Neural crest cell (in vitro differentiated cells): ENCODE data around the gene KLF9. TPM values are rescaled to one million over a fixed set of nuclear protein-coding genes. Genes with fewer than 3 reads are reported as not detected.
"Not testable (repeated sequence)": the region's sequence is repeated elsewhere in the genome, so short reads cannot be mapped to it uniquely, and the experiment has no call there.

Experiments
- DNase-seq: peaks from one replicate; pipeline ENCODE4 v3.0.0; 2021; ENCODE audit warnings: low read depth, mixed read lengths, low spot score
- H3K27ac Mint-ChIP-seq: one replicate; pipeline ENCODE4 v1.8.0; 2021; ENCODE audit warnings: mild to moderate bottlenecking, mixed read lengths; ENCODE audit not compliant: unreplicated experiment
- H3K27me3 Mint-ChIP-seq: 2 replicates; pipeline ENCODE4 v1.8.0; 2021; ENCODE audit warnings: low read depth, mild to moderate bottlenecking, mixed read lengths
- H3K36me3 Mint-ChIP-seq: 2 replicates; pipeline ENCODE4 v1.8.0; 2021; ENCODE audit warnings: low read depth, mild to moderate bottlenecking, mixed read lengths
- H3K4me1 Mint-ChIP-seq: 2 replicates; pipeline ENCODE4 v1.8.0; 2021; ENCODE audit warnings: mixed read lengths
- H3K4me3 Mint-ChIP-seq: one replicate; pipeline ENCODE4 v1.8.0; 2021; ENCODE audit warnings: mild to moderate bottlenecking, mixed read lengths
- H3K9me3 Mint-ChIP-seq: 2 replicates; pipeline ENCODE4 v1.8.0; 2021; ENCODE audit warnings: mixed read lengths
- CTCF ChIP-seq: fragments of 200-600 bp; sonication (generic); conservative IDR thresholded peaks from 2 replicates; pipeline ENCODE4 v1.5.0; 2021; ENCODE audit warnings: antibody characterized with exemption, mild to moderate bottlenecking
- total RNA-seq: library from RNA; stranded (reverse); gene quantifications from 2 replicates; pipeline ENCODE4 v1.2.1, GENCODE V29; 2021

KLF9 gene
- total RNA-seq, 1 donor from 2014 or later = 0.19 TPM

DNA sequence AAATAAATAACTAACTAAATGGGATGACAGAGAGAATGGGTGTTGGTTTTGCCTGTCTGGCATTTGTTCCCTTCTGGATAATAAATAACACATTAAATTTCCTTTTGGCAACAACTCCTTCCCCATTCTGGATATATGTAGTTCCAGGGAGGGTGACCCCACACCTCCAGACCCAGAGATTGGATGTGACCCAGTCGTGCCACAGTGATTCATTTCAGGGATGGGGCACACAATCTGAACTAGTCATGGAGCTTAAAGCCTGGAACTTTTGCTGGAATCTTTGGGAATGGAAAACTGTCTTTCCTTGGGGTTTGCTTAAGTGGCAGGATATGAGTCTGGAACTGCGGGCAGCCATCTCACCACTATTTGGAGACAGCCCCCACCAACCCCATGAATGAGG, 11.3 kb downstream of the KLF9 start:
- TF ChIP-seq CTCF = no peak
- no peak for DNase-seq
- H3K9me3 Mint-ChIP-seq = no peaks in the 10 kb centered on the region
- H3K27ac Mint-ChIP-seq = no peak overlapping the region
- H3K27me3 Mint-ChIP-seq = peaks cover 2% of the 10 kb centered on the region
- H3K4me3 Mint-ChIP-seq = no peak overlapping the region
- H3K4me1 Mint-ChIP-seq = peaks cover 19% of the 10 kb centered on the region
- H3K36me3 Mint-ChIP-seq = no peaks in the 10 kb centered on the region

GRCh38 chr9:70402213-70402612, 12.2 kb downstream of the KLF9 start:
- TF ChIP-seq CTCF = no peak
- no peak overlapping the region for H3K4me3 Mint-ChIP-seq
- peaks cover 14% of the 10 kb centered on the region for H3K4me1 Mint-ChIP-seq

GRCh38 chr9:70401241-70401640, 13.2 kb downstream of the KLF9 start:
- not testable (repeated sequence) for H3K27ac Mint-ChIP-seq, H3K4me1 Mint-ChIP-seq, H3K9me3 Mint-ChIP-seq, H3K36me3 Mint-ChIP-seq, H3K27me3 Mint-ChIP-seq, DNase-seq, H3K4me3 Mint-ChIP-seq

More at GRCh38 chr9:70402213-70402612, 12.2 kb downstream of the KLF9 start:
- H3K9me3 Mint-ChIP-seq = no peaks in the 10 kb centered on the region
- peaks cover under 1% of the 10 kb centered on the region for H3K27me3 Mint-ChIP-seq
- no peak overlapping the region for H3K27ac Mint-ChIP-seq
- H3K36me3 Mint-ChIP-seq = no peaks in the 10 kb centered on the region
- no peak for DNase-seq

GRCh38 chr9:70400107-70400892, 14.2 kb downstream of the KLF9 start:
- no peak for DNase-seq
- Mint-ChIP-seq H3K4me3 (no peak overlapping the region), H3K27ac (no peak overlapping the region), H3K27me3 (no peaks in the 10 kb centered on the region), H3K9me3 (no peaks in the 10 kb centered on the region), H3K36me3 (no peaks in the 10 kb centered on the region), H3K4me1 (no peaks in the 10 kb centered on the region)
- TF ChIP-seq CTCF = no peak

DNA sequence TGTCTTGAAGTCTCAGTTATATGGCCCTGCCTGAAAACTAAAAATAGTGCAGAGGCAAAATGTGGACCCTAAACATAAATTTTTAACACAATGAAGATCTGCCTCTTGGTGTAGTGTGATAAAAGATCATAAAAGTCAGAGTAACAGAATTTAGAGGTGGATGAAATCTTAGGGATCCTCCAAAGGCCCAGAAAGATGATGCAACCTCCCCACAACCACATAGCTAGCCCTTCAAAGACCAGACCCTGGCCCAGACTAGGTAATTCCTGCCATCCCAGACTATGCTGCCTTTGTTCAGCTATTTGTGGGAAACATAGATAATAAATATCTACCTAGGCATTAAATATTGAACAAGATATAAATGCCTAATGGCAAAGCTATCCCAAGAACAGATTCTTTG, 15.3 kb downstream of the KLF9 start:
- Mint-ChIP-seq H3K27ac (no peak overlapping the region), H3K9me3 (no peaks in the 10 kb centered on the region), H3K36me3 (no peaks in the 10 kb centered on the region), H3K4me3 (no peak overlapping the region), H3K4me1 (no peaks in the 10 kb centered on the region), H3K27me3 (no peaks in the 10 kb centered on the region)
- DNase-seq = no peak
- no peak for TF ChIP-seq CTCF

DNA sequence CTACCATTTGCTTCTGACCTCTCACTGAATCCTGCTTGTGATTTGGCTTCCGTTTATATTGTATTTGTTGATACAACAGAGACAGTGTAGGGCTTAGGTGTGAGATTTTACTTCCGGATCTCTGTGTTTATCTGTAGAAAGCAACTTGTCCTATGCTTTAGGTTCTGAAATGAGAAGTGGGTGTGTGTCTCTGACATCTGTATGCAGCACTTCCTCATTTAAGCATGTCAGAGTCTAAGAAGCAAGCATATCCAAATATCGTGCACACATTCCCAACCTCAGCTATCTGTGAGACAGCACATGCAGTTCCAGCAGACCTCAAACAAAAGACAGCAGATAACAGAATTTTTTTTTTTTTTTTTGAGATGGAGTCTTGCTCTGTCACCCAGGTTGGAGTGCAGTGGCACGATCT, 16.3 kb downstream of the KLF9 start:
- no peak overlapping the region for H3K27ac Mint-ChIP-seq
- H3K9me3 Mint-ChIP-seq = no peaks in the 10 kb centered on the region
- no peak overlapping the region for H3K4me3 Mint-ChIP-seq

More for the DNA sequence above, 16.3 kb downstream of the KLF9 start:
- no peaks in the 10 kb centered on the region for H3K36me3 Mint-ChIP-seq
- no peaks in the 10 kb centered on the region for H3K27me3 Mint-ChIP-seq
- no peak for TF ChIP-seq CTCF
- no peaks in the 10 kb centered on the region for H3K4me1 Mint-ChIP-seq
- DNase-seq = no peak
